ENCODE measurements around the gene ZFAND3. TPM values are rescaled to one million over a fixed set of nuclear protein-coding genes. Genes with fewer than 3 reads are reported as not detected.

Gene ZFAND3
- polyA plus RNA-seq, 3 donors: 11.5 to 21.1 (median 11.7) TPM

GRCh38 chr6:38161331-38161730 lies 341.8 kb downstream of the ZFAND3 start:
- H3K36me3 Mint-ChIP-seq: peaks cover 13 to 23% of the 10 kb centered on the region in 2 donors
- WGBS (ENCODE audit: insufficient coverage): 99% methylated on average over 13 of the region's 15 CpGs

DNA sequence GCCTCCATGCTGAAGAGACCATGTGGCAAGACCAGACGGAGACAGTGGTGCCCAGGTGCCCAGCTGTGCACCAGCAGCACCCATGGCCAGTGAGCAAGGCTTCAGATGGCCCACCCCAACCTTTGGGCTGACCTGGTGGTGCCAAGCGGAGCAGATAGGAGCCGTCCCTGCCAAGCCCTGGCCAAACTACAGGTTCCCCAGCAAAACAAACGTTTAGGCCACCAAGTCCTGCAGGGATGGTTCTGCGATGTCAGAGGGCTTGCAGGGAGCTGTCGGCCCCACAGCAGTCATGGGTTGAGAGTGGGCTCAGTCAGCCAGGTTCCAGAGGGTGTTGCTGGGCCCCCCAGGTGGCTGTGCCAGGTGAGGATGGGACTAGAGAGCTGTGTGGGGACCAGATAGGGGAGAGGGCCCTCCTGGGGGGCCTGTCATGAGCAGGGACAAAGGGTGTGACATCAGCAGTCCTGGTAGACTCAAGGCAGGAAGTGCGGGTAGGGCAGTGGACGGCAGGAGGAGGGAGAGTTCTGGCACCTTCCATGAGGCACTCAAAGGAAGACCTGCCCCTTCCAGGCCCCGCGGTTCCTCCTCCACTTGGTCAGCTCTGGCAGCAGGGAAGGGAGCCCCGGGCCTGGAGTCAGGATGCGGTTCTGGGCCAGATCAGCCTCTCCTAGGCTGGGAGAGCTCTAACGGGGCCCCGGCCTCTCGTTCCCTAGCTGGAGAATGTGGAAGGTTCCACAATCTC lies 342.4 kb downstream of the ZFAND3 start:
- Mint-ChIP-seq H3K27ac (peak overlapping the region in 4 of 7 donors; percentile 10 to 27 (median 19)), H3K4me1 (peaks cover 13% of the 10 kb centered on the region), H3K27me3 (ENCODE audit: low read depth in 3 of 3) (peaks cover 1 to 5% (median 2%) of the 10 kb centered on the region in 3 donors), H3K36me3 (peaks cover 13 to 22% of the 10 kb centered on the region in 2 donors), H3K4me3 (no peak overlapping the region), H3K9me3 (peaks cover 0 to 7% (median 0%) of the 10 kb centered on the region in 7 donors)
- 92% methylated on average over 15 of the region's 15 CpGs for WGBS (ENCODE audit: insufficient coverage)
- TF ChIP-seq, protein P1, sequence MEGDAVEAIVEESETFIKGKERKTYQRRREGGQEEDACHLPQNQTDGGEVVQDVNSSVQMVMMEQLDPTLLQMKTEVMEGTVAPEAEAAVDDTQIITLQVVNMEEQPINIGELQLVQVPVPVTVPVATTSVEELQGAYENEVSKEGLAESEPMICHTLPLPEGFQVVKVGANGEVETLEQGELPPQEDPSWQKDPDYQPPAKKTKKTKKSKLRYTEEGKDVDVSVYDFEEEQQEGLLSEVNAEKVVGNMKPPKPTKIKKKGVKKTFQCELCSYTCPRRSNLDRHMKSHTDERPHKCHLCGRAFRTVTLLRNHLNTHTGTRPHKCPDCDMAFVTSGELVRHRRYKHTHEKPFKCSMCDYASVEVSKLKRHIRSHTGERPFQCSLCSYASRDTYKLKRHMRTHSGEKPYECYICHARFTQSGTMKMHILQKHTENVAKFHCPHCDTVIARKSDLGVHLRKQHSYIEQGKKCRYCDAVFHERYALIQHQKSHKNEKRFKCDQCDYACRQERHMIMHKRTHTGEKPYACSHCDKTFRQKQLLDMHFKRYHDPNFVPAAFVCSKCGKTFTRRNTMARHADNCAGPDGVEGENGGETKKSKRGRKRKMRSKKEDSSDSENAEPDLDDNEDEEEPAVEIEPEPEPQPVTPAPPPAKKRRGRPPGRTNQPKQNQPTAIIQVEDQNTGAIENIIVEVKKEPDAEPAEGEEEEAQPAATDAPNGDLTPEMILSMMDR (IDR thresholded peaks at IDR 0.05): no peak
- DNase-seq: no peak
- Histone ChIP-seq H3K4me3 (replicated peaks in 1 of 3; ENCODE audit: low read depth in 2 of 3, low read length in 3 of 3) (no peak overlapping the region), H3K36me3 (replicated peaks in 1 of 2; ENCODE audit: control insufficient read depth in 1 of 2, insufficient read depth in 2 of 2, low read length in 2 of 2) (no peaks in the 10 kb centered on the region), H2AFZ (ENCODE audit: insufficient read depth, low read depth, low read length, poor library complexity, severe bottlenecking) (no peak overlapping the region), H3K4me1 (ENCODE audit: control insufficient read depth in 1 of 2, insufficient read depth in 2 of 2, low read length in 2 of 2) (no peaks in the 10 kb centered on the region), H3K27me3 (ENCODE audit: control insufficient read depth in 2 of 2, insufficient read depth in 2 of 2, low read length in 2 of 2) (no peaks in the 10 kb centered on the region), H3K9ac (ENCODE audit: insufficient read depth, low read length, poor library complexity, severe bottlenecking) (no peak overlapping the region), H4K20me1 (ENCODE audit: insufficient read depth, low read length) (peaks cover 18% of the 10 kb centered on the region), H3K9me3 (replicated peaks in 1 of 2; ENCODE audit: control insufficient read depth in 1 of 2, insufficient read depth in 1 of 2, low read length in 2 of 2) (no peaks in the 10 kb centered on the region), H3K4me2 (replicated peaks; ENCODE audit: extremely low read depth, low read length, poor library complexity, severe bottlenecking) (no peak overlapping the region), H3K79me2 (ENCODE audit: insufficient read depth, low read length) (no peaks in the 10 kb centered on the region), H3K27ac (ENCODE audit: low read depth in 1 of 2, low read length in 2 of 2) (no peak overlapping the region)
- intact Hi-C loops (cut with micrococcal nuclease): no loop called here

More at GRCh38 chr6:38161331-38161730, 341.8 kb downstream of the ZFAND3 start:
- peaks cover 0 to 7% (median 0%) of the 10 kb centered on the region in 7 donors for H3K9me3 Mint-ChIP-seq
- H3K27ac ChIP-seq (ENCODE audit: low read depth in 1 of 2, low read length in 2 of 2): no peak overlapping the region
- no peak overlapping the region for H3K4me2 ChIP-seq (replicated peaks; ENCODE audit: extremely low read depth, low read length, poor library complexity, severe bottlenecking)
- no peaks in the 10 kb centered on the region for H3K9me3 ChIP-seq (replicated peaks in 1 of 2; ENCODE audit: control insufficient read depth in 1 of 2, insufficient read depth in 1 of 2, low read length in 2 of 2)
- no peak overlapping the region for H3K9ac ChIP-seq (ENCODE audit: insufficient read depth, low read length, poor library complexity, severe bottlenecking)
- H3K27ac Mint-ChIP-seq: peak overlapping the region in 4 of 7 donors; percentile 24 to 76 (median 32)
- DNase-seq: no peak
- H3K79me2 ChIP-seq (ENCODE audit: insufficient read depth, low read length): no peaks in the 10 kb centered on the region
- H3K27me3 ChIP-seq (ENCODE audit: control insufficient read depth in 2 of 2, insufficient read depth in 2 of 2, low read length in 2 of 2): no peaks in the 10 kb centered on the region
- H3K36me3 ChIP-seq (replicated peaks in 1 of 2; ENCODE audit: control insufficient read depth in 1 of 2, insufficient read depth in 2 of 2, low read length in 2 of 2): no peaks in the 10 kb centered on the region
- no peaks in the 10 kb centered on the region for H3K4me1 ChIP-seq (ENCODE audit: control insufficient read depth in 1 of 2, insufficient read depth in 2 of 2, low read length in 2 of 2)
- peaks cover 13% of the 10 kb centered on the region for H3K4me1 Mint-ChIP-seq
- peaks cover 19% of the 10 kb centered on the region for H4K20me1 ChIP-seq (ENCODE audit: insufficient read depth, low read length)
- TF ChIP-seq, protein P1 (IDR thresholded peaks at IDR 0.05): no peak
- no peak overlapping the region for H3K4me3 ChIP-seq (replicated peaks in 1 of 3; ENCODE audit: low read depth in 2 of 3, low read length in 3 of 3)
- H3K4me3 Mint-ChIP-seq: peak overlapping the region in 1 of 2 donors; percentile 39
- H2AFZ ChIP-seq (ENCODE audit: insufficient read depth, low read depth, low read length, poor library complexity, severe bottlenecking): no peak overlapping the region
- intact Hi-C loops (cut with micrococcal nuclease): no loop called here
- H3K27me3 Mint-ChIP-seq (ENCODE audit: low read depth in 3 of 3): peaks cover 1 to 5% (median 2%) of the 10 kb centered on the region in 3 donors

Measured in CD14-positive monocyte (primary cell).